K562 (cell line): ENCODE measurements around the gene ABCA3. TPM values are rescaled to one million over a fixed set of nuclear protein-coding genes. Genes with fewer than 3 reads are reported as not detected.

Source experiments
- ATAC-seq: fragments of 200-7000 bp; cut with Tn5 transposase; 3 replicates; pipeline ENCODE4 v1.9.1; 2020; ENCODE audit warnings: moderate library complexity
- BruUV-seq: library from RNA; stranded (reverse); fragments of 400-500 nt; replicated peaks from 2 replicates; lab custom pipeline; 2021; lab: Mats Ljungman, UMichigan
- CTCF ChIA-PET: fragments of 300-600 bp; formaldehyde crosslinking; extraction: SDS; loops from one replicate; lab custom pipeline; 2021; ENCODE audit warnings: low intra/inter-chr PET ratio; lab: Yijun Ruan, JAX
- POLR2A ChIA-PET: fragments of 300-600, 350-650 bp; sonication (Branson Sonifier 250); formaldehyde crosslinking; extraction: SDS; loops from one replicate; lab custom pipeline; 2021; ENCODE audit warnings: antibody characterized with exemption, inconsistent platforms; lab: Yijun Ruan, JAX
- DNase-seq, 4 experiments: peaks; one replicate each; pipeline versions ENCODE4 v3.0.0 to v3.0.0-alpha.2; 2011 to 2018; ENCODE audit warnings: low spot score in 3 of 4, mixed read lengths in 3 of 4; ENCODE audit errors: extremely low read depth in 1 of 4
- FAIRE-seq: peaks from 2 replicates; lab custom pipeline; 2011; peaks lifted over from hg19 to GRCh38; lab: Jason Lieb, UNC
- H2AFZ ChIP-seq: 2 replicates; pipeline ENCODE4 v1.6.0; 2011; ENCODE audit warnings: low read depth, low read length, control low read depth, inconsistent platforms
- H3K27ac ChIP-seq: fragments of 200-600 bp; 3 replicates; pipeline ENCODE4 v1.8.0; 2011; ENCODE audit warnings: low read depth, mild to moderate bottlenecking, control low read depth, inconsistent platforms, low read length, moderate library complexity, mixed read lengths; ENCODE audit errors: extremely low read depth
- H3K27me3 ChIP-seq, 2 experiments: fragments of 300-600 bp in 1 of 2; 2 replicates in 1 of 2; 3 replicates in 1 of 2; pipeline versions ENCODE4 v1.6.0 to v1.8.0; 2011; ENCODE audit warnings: inconsistent platforms in 2 of 2, low read length in 2 of 2, mild to moderate bottlenecking in 1 of 2, mixed read lengths in 1 of 2, moderate library complexity in 1 of 2; ENCODE audit not compliant: control insufficient read depth in 2 of 2, insufficient read depth in 2 of 2
- H3K36me3 ChIP-seq: fragments of 300-600 bp; 3 replicates; pipeline ENCODE4 v1.8.0; 2011; ENCODE audit warnings: mild to moderate bottlenecking, low read length, inconsistent platforms; ENCODE audit not compliant: control insufficient read depth, insufficient read depth
- H3K4me1 ChIP-seq, 2 experiments: fragments of 200-600 bp in 1 of 2; replicated peaks in 1 of 2; 2 replicates in 1 of 2; 3 replicates in 1 of 2; pipeline versions ENCODE4 v1.5.1 to v1.8.0; 2011; ENCODE audit warnings: inconsistent platforms in 2 of 2, low read length in 2 of 2, mild to moderate bottlenecking in 1 of 2, mixed read lengths in 1 of 2, moderate library complexity in 1 of 2; ENCODE audit not compliant: control insufficient read depth in 2 of 2, insufficient read depth in 2 of 2
- H3K4me2 ChIP-seq: 2 replicates; pipeline ENCODE4 v1.6.1; 2011; ENCODE audit warnings: low read length, control low read depth, inconsistent platforms, mixed read lengths; ENCODE audit not compliant: insufficient read depth
- H3K4me3 ChIP-seq: fragments of 200-600 bp; sonication (generic), shearing (Covaris generic); 2 replicates; pipeline ENCODE4 v1.5.1; 2016; ENCODE audit warnings: control low read depth, inconsistent platforms
- H3K79me2 ChIP-seq: fragments of 200-600 bp; 3 replicates; pipeline ENCODE4 v1.8.0; 2011; ENCODE audit warnings: low read length, inconsistent platforms; ENCODE audit not compliant: control insufficient read depth, insufficient read depth
- H3K9ac ChIP-seq, 2 experiments: 2 replicates each; pipeline versions ENCODE4 v1.6.0 to v1.6.1; 2011; ENCODE audit warnings: low read depth in 2 of 2, low read length in 2 of 2, control low read depth in 1 of 2, inconsistent platforms in 1 of 2, mild to moderate bottlenecking in 1 of 2, mixed read lengths in 1 of 2; ENCODE audit not compliant: insufficient read depth in 1 of 2
- H3K9me1 ChIP-seq: one replicate; pipeline ENCODE4 v1.6.0; 2011; ENCODE audit warnings: inconsistent platforms, mild to moderate bottlenecking, low read length, moderate library complexity; ENCODE audit not compliant: control insufficient read depth, insufficient read depth
- H3K9me3 ChIP-seq: replicated peaks from 2 replicates; pipeline ENCODE4 v1.5.1; 2011; ENCODE audit warnings: low read depth, low read length, inconsistent platforms; ENCODE audit not compliant: control insufficient read depth, insufficient read depth
- H4K20me1 ChIP-seq: replicated peaks from 2 replicates; pipeline ENCODE4 v1.6.1; 2011; ENCODE audit warnings: low read length, inconsistent platforms, mixed read lengths; ENCODE audit not compliant: control insufficient read depth, insufficient read depth
- BHLHE40 ChIP-seq: IDR thresholded peaks from 2 replicates; pipeline ENCODE4 v1.6.1; 2011; ENCODE audit warnings: low read length, improper control_type of control experiment
- BRD9 ChIP-seq: fragments of 450-650 bp; IDR thresholded peaks from 2 replicates; pipeline ENCODE4 v1.6.1; 2018; ENCODE audit warnings: low read depth; ENCODE audit not compliant: partially characterized antibody
- CBFB ChIP-seq: sonication (generic); formaldehyde crosslinking; IDR thresholded peaks from 2 replicates; pipeline ENCODE4 v1.4.0; 2020; ENCODE audit warnings: mild to moderate bottlenecking, missing genetic modification reagents
- FOXK1 ChIP-seq: sonication (generic); formaldehyde crosslinking; IDR thresholded peaks from 2 replicates; pipeline ENCODE4 v1.8.0; 2022; ENCODE audit warnings: missing genetic modification reagents, mild to moderate bottlenecking, borderline replicate concordance
- FUS ChIP-seq: fragments of 200-400 bp; formaldehyde crosslinking; optimal IDR thresholded peaks from 2 replicates; pipeline ENCODE3; 2017; ENCODE audit warnings: low read depth, low read length
- GTF2B ChIP-seq: IDR thresholded peaks from 2 replicates; pipeline ENCODE4 v1.6.1; 2011; ENCODE audit not compliant: insufficient read length; ENCODE audit errors: extremely low read depth
- ILK ChIP-seq: fragments of 450-650 bp; IDR thresholded peaks from 2 replicates; pipeline ENCODE4 v1.6.1; 2016; ENCODE audit warnings: missing genetic modification characterization, low read depth, mild to moderate bottlenecking, missing compliant biosample characterization, moderate library complexity, borderline replicate concordance
- POLR3G ChIP-seq: IDR thresholded peaks from 2 replicates; pipeline ENCODE4 v1.6.1; 2011; ENCODE audit not compliant: insufficient read length, insufficient replicate concordance; ENCODE audit errors: extremely low read depth
- PTBP1 ChIP-seq: fragments of 200-400 bp; formaldehyde crosslinking; IDR thresholded peaks from 2 replicates; pipeline ENCODE4 v1.6.1; 2017; ENCODE audit warnings: low read depth, low read length
- RBM39 ChIP-seq: fragments of 200-400 bp; formaldehyde crosslinking; optimal IDR thresholded peaks from 2 replicates; pipeline ENCODE3; 2018; ENCODE audit warnings: low read depth, low read length
- RUNX1 ChIP-seq: sonication (generic); IDR thresholded peaks from 2 replicates; pipeline ENCODE4 v1.6.1; 2016; ENCODE audit warnings: antibody characterized with exemption, low read depth
- SMC3 ChIP-seq: conservative IDR thresholded peaks from 2 replicates; pipeline ENCODE4 v1.6.1; 2011; ENCODE audit warnings: low read depth, low read length, improper control_type of control experiment; ENCODE audit not compliant: insufficient read depth
- SP2 ChIP-seq: IDR thresholded peaks from 2 replicates; pipeline ENCODE4 v1.6.1; 2011; ENCODE audit warnings: mild to moderate bottlenecking, low read depth, low read length, moderate library complexity; ENCODE audit not compliant: poor library complexity, severe bottlenecking; ENCODE audit errors: extremely low read depth
- THAP7 ChIP-seq: fragments of 250-450 bp; sonication (Bioruptor Pico); IDR thresholded peaks from 2 replicates; pipeline ENCODE4 v1.5.0; 2021
- ZFP1 ChIP-seq: fragments of 450-650 bp; formaldehyde crosslinking; IDR thresholded peaks from 2 replicates; pipeline ENCODE4 v1.4.0; 2020; ENCODE audit warnings: mild to moderate bottlenecking, mixed read lengths
- WGBS: fragments of 100-300 bp; shearing (Covaris generic); methylation state at CpG from one replicate; pipeline ENCODE4 v1.1.6; 2016; ENCODE audit warnings: low coverage, mixed read lengths; ENCODE audit not compliant: insufficient coverage; ENCODE audit errors: missing lambda C conversion rate; 5-methylcytosine and 5-hydroxymethylcytosine counted together
- in situ Hi-C: fragments of 300-500 bp; cut with MboI; formaldehyde crosslinking; loops from 4 replicates; pipeline ENCODE4 v1.15.0; 2018; ENCODE audit warnings: inconsistent platforms, mixed read lengths
- intact Hi-C: fragments of 100-400 bp; cut with micrococcal nuclease; formaldehyde crosslinking; loops from 2 replicates; pipeline ENCODE4 v1.14.2; 2022
- polyA plus RNA-seq, 8 experiments: library from polyadenylated mRNA; depleted of rRNA in 4 of 8; stranded (reverse) in 5 of 8; unstranded in 3 of 8; fragments of >200 nt; fragmentation: Nextera tagmentation in 2 of 8; fragmentation: Illumina TruSeq in 1 of 8; extraction: Ambion mirVana in 2 of 8; extraction: Trizol in 1 of 8; gene quantifications; 2 replicates each; pipeline versions ENCODE4 v1.2.1 to v1.2.3, GENCODE V29; 2011 to 2014; ENCODE audit warnings: inconsistent platforms in 1 of 8, missing spikeins in 1 of 8
- total RNA-seq, 7 experiments: library from RNA; depleted of rRNA in 6 of 7; stranded (reverse); fragments of >200 nt in 6 of 7; fragmentation: Illumina TruSeq in 2 of 7; extraction: Trizol in 2 of 7; gene quantifications; 2 replicates each; pipeline versions ENCODE4 v1.2.1 to v1.2.3, GENCODE V29; 2011 to 2021; ENCODE audit warnings: low replicate concordance in 1 of 7
- TF ChIP-seq, protein P1 (sequence below): sonication (generic); formaldehyde crosslinking; IDR thresholded peaks from 2 replicates; pipeline ENCODE4 v1.8.0; 2022; ENCODE audit warnings: missing genetic modification reagents, mild to moderate bottlenecking, moderate library complexity, borderline replicate concordance

ABCA3 gene
- total and polyA plus RNA-seq, 9 of the 15 experiments (the other 6 are each of a cell fraction or from before 2014, with no cell fraction given): 0.66 to 23.7 (median 6.9) TPM

DNA sequence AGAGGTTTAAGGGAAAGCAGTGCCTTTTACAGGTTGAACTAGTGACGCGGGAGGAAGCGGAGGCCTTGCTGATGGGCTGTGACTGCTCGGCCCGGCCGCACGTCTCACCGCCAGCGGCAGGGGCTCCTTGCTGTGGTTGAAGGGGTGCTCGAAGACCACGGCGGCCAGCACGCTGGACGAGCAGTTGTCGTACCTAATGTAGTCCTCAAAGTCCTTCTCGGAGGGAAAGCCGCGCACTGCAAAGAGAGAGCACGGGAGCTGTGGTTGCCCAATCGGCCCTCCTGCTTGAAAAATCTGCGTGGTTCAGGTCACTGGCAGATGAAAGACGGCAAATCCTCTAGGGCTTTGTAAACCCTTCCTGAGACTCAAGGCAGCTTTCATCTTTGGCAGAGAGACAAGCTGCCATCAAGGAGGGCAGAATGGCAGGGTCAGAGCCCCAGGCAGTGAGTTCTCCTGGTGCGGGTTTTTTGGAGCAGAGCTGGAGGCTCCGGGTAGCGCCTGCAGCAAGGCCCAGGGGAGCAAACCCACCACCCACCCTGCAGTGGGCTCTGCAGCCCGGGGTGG is 16.1 kb downstream of the ABCA3 start:
- 90% methylated on average over 25 of the region's 26 CpGs for WGBS
- 0 out of 5 replicates have a peak, but pooled peaks cover 0 to 3% of the 10 kb centered on the region in 2 experiments for H3K4me1 ChIP-seq
- no peak for FAIRE-seq
- ChIA-PET CTCF (no interaction called here), POLR2A (no interaction called here)
- no peak overlapping the region for H3K4me3 ChIP-seq
- intact Hi-C loops (no loop called here), in situ Hi-C loops (no loop called here)
- no peaks in the 10 kb centered on the region for H3K9me1 ChIP-seq
- H3K9me3 ChIP-seq: no peaks in the 10 kb centered on the region
- peaks cover 62% of the 10 kb centered on the region; the same call in 2 of the 3 replicates for H3K36me3 ChIP-seq
- TF ChIP-seq RUNX1 (no peak), RBM39 (no peak), FUS (no peak), ILK (tag) (no peak), PTBP1 (no peak), CBFB (CRISPR knock-in tag) (no peak), SMC3 (no peak), BRD9 (no peak), SP2 (no peak), GTF2B (no peak), BHLHE40 (no peak), FOXK1 (CRISPR knock-in tag) (no peak), ZFP1 (CRISPR knock-in tag) (no peak), THAP7 (no peak), POLR3G (no peak)
- TF ChIP-seq, protein P1, sequence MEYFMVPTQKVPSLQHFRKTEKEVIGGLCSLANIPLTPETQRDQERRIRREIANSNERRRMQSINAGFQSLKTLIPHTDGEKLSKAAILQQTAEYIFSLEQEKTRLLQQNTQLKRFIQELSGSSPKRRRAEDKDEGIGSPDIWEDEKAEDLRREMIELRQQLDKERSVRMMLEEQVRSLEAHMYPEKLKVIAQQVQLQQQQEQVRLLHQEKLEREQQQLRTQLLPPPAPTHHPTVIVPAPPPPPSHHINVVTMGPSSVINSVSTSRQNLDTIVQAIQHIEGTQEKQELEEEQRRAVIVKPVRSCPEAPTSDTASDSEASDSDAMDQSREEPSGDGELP (CRISPR knock-in tag): no peak
- H3K79me2 ChIP-seq: no peaks in the 10 kb centered on the region
- no peak overlapping the region for H3K27ac ChIP-seq
- no peak overlapping the region for H3K4me2 ChIP-seq
- ATAC-seq: no peak
- no peaks in the 10 kb centered on the region for H3K27me3 ChIP-seq
- peak in 1 of 4 experiments; percentile 4 for DNase-seq
- H2AFZ ChIP-seq: no peak overlapping the region
- no peaks in the 10 kb centered on the region; the same call in 1 of the 2 replicates for H4K20me1 ChIP-seq
- no TSS peak for BruUV-seq
- no peak overlapping the region for H3K9ac ChIP-seq
